Body of pancreas (tissue), 4 donors: ENCODE data around the gene ULBP1.

Experiments used
- CTCF ChIP-seq, 7 experiments: fragments of 450-650 bp in 4 of 7; fragments of 200-600 bp in 3 of 7; sonication (generic) in 3 of 7; IDR thresholded peaks; one replicate each; pipeline ENCODE4 v1.5.1; 2016 to 2019; ENCODE audit warnings: antibody characterized with exemption in 7 of 7
- POLR2A ChIP-seq, 3 donors: fragments of 450-650 bp; IDR thresholded peaks; one replicate each; pipeline ENCODE4 v1.6.1; 2016; ENCODE audit warnings: antibody characterized with exemption in 3 of 3, mild to moderate bottlenecking in 2 of 3

GRCh38 chr6:149969635-149970034, 5.9 kb downstream of the ULBP1 start:
- TF ChIP-seq CTCF (IDR thresholded peaks at IDR 0.05) (no peak), POLR2A (IDR thresholded peaks at IDR 0.05) (no peak)
